C4-2B (cell line): ENCODE measurements around the gene SHISA2.

Source experiments
- ZFX ChIP-seq: fragments of 450-650 bp; IDR thresholded peaks from 2 replicates; pipeline ENCODE4 v1.6.1; 2017
- TF ChIP-seq, protein P1 (sequence below): fragments of 450-650 bp; conservative IDR thresholded peaks from 2 replicates; pipeline ENCODE4 v1.5.1; 2017; ENCODE audit warnings: mild to moderate bottlenecking

DNA sequence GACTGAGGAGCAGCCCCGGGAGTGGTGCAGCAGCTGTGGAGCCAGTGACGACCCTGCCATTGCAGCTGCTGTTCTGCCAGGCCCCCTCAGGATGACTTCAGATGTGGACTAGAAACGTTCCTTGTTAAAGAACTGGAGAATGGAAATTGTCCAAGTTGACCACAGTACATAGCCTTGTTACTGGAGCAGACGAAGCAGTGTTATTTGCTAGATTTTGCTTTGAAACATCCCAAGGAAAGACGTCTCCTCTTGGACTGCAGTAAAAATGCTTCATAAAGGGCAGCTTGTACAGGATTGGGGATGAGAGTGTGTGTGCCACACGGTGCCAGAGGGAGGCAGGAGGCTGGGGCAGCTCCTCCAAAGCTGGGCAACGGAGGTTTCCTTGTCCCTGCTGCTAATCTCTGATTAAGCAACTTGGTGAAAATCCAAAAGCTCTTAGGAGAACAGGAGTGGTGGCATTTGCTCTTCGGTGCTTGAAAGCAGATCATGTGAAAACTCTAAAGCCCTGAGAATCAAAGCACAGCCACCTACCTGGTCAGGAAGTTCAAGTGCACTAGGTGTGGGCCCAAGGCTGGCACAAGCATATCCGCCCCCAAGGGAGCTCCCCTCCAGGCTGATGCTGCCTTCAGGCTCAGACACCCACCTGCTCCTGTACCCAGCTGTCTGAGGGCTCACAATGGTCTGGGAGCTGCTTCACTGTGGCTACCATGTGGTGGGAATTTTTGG is 34.5 kb downstream of the SHISA2 start:
- TF ChIP-seq, protein P1, sequence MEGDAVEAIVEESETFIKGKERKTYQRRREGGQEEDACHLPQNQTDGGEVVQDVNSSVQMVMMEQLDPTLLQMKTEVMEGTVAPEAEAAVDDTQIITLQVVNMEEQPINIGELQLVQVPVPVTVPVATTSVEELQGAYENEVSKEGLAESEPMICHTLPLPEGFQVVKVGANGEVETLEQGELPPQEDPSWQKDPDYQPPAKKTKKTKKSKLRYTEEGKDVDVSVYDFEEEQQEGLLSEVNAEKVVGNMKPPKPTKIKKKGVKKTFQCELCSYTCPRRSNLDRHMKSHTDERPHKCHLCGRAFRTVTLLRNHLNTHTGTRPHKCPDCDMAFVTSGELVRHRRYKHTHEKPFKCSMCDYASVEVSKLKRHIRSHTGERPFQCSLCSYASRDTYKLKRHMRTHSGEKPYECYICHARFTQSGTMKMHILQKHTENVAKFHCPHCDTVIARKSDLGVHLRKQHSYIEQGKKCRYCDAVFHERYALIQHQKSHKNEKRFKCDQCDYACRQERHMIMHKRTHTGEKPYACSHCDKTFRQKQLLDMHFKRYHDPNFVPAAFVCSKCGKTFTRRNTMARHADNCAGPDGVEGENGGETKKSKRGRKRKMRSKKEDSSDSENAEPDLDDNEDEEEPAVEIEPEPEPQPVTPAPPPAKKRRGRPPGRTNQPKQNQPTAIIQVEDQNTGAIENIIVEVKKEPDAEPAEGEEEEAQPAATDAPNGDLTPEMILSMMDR, result no peak
- no peak for TF ChIP-seq ZFX
